HepG2 (cell line): ENCODE measurements around the gene LIME1. TPM values are rescaled to one million over a fixed set of nuclear protein-coding genes. Genes with fewer than 3 reads are reported as not detected.

Experiments
- ATAC-seq: fragments of 200-7000 bp; cut with Tn5 transposase; 3 replicates; pipeline ENCODE4 v1.9.1; 2020; ENCODE audit warnings: mild to moderate bottlenecking, moderate library complexity
- BruUV-seq: library from RNA; stranded (reverse); fragments of 400-500 nt; replicated peaks from 2 replicates; lab custom pipeline; 2021; lab: Mats Ljungman, UMichigan
- CTCF ChIA-PET: fragments of 300-600 bp; formaldehyde crosslinking; extraction: SDS; loops from one replicate; lab custom pipeline; 2021; ENCODE audit warnings: low total read pairs, inconsistent platforms, low intra/inter-chr PET ratio; lab: Yijun Ruan, JAX
- POLR2A ChIA-PET: fragments of 350-600 bp; sonication (Branson Sonifier 250); formaldehyde crosslinking; loops from one replicate; lab custom pipeline; 2020; ENCODE audit warnings: antibody characterized with exemption, inconsistent platforms; lab: Yijun Ruan, JAX
- DNase-seq: peaks from one replicate; pipeline ENCODE4 v3.0.0-alpha.2; 2015; ENCODE audit warnings: low spot score
- FAIRE-seq: peaks from 3 replicates; lab custom pipeline; 2011; peaks lifted over from hg19 to GRCh38; lab: Jason Lieb, UNC
- H2AFZ ChIP-seq: one replicate; pipeline ENCODE4 v1.6.1; 2011; ENCODE audit warnings: low read length, inconsistent platforms
- H3K27ac ChIP-seq: fragments of 300-600 bp; 3 replicates; pipeline ENCODE4 v1.8.0; 2011; ENCODE audit warnings: mixed run types, mild to moderate bottlenecking, mixed read lengths, low read length, inconsistent platforms; ENCODE audit not compliant: insufficient read depth; ENCODE audit errors: extremely low read length
- H3K27me3 ChIP-seq, 2 experiments: fragments of 200-600 bp in 1 of 2; 2 replicates in 1 of 2; 3 replicates in 1 of 2; pipeline versions ENCODE4 v1.6.0 to v1.8.0; 2011; ENCODE audit warnings: low read length in 2 of 2, mild to moderate bottlenecking in 2 of 2, moderate library complexity in 2 of 2, inconsistent platforms in 1 of 2; ENCODE audit not compliant: insufficient read depth in 2 of 2, control insufficient read depth in 1 of 2
- H3K36me3 ChIP-seq, 2 experiments: fragments of 200-600 bp in 1 of 2; replicated peaks in 1 of 2; 2 replicates in 1 of 2; 3 replicates in 1 of 2; pipeline versions ENCODE4 v1.5.1 to v1.8.0; 2011; ENCODE audit warnings: low read length in 2 of 2, inconsistent platforms in 1 of 2; ENCODE audit not compliant: insufficient read depth in 2 of 2, control insufficient read depth in 1 of 2
- H3K4me1 ChIP-seq: 2 replicates; pipeline ENCODE4 v1.5.1; 2012; ENCODE audit warnings: low read length, inconsistent platforms; ENCODE audit not compliant: insufficient read depth
- H3K4me2 ChIP-seq: 2 replicates; pipeline ENCODE4 v1.6.0; 2011; ENCODE audit warnings: low read depth, low read length, inconsistent platforms
- H3K4me3 ChIP-seq, 3 experiments: fragments of 200-600 bp in 1 of 3; sonication (generic), shearing (Covaris generic) in 1 of 3; replicated peaks in 1 of 3; 2 replicates each; pipeline ENCODE4 v1.5.1; 2011 to 2016; ENCODE audit warnings: low read length in 3 of 3, inconsistent platforms in 2 of 3, low read depth in 2 of 3, mild to moderate bottlenecking in 2 of 3, control low read depth in 1 of 3, mixed read lengths in 1 of 3; ENCODE audit not compliant: insufficient read depth in 1 of 3
- H3K79me2 ChIP-seq: one replicate; pipeline ENCODE4 v1.6.1; 2011; ENCODE audit warnings: low read length, inconsistent platforms; ENCODE audit not compliant: insufficient read depth
- H3K9ac ChIP-seq: 2 replicates; pipeline ENCODE4 v1.6.0; 2011; ENCODE audit warnings: mild to moderate bottlenecking, low read depth, low read length, inconsistent platforms; ENCODE audit not compliant: insufficient read depth
- H3K9me3 ChIP-seq: 2 replicates; pipeline ENCODE4 v1.5.1; 2012; ENCODE audit warnings: mild to moderate bottlenecking, low read length
- H4K20me1 ChIP-seq: 2 replicates; pipeline ENCODE4 v1.6.0; 2011; ENCODE audit warnings: inconsistent platforms, mild to moderate bottlenecking, low read length, moderate library complexity; ENCODE audit not compliant: insufficient read depth
- ETS1 ChIP-seq: sonication (generic); formaldehyde crosslinking; IDR thresholded peaks from 2 replicates; pipeline ENCODE4 v1.4.0; 2020; ENCODE audit warnings: missing genetic modification reagents
- GATAD2A ChIP-seq: IDR thresholded peaks from 2 replicates; pipeline ENCODE4 v1.6.1; 2016
- MTERF4 ChIP-seq: sonication (generic); formaldehyde crosslinking; IDR thresholded peaks from 2 replicates; pipeline ENCODE4 v1.8.0; 2023; ENCODE audit warnings: mild to moderate bottlenecking, missing genetic modification reagents
- POGK ChIP-seq: sonication (generic); formaldehyde crosslinking; conservative IDR thresholded peaks from 2 replicates; pipeline ENCODE4 v1.8.0; 2022; ENCODE audit warnings: mild to moderate bottlenecking, moderate library complexity, missing genetic modification reagents
- RBM39 ChIP-seq: fragments of 200-400 bp; formaldehyde crosslinking; IDR thresholded peaks from one replicate; pipeline ENCODE4 v1.6.1; 2018; ENCODE audit warnings: antibody characterized with exemption, mild to moderate bottlenecking, low read depth, low read length; ENCODE audit not compliant: poor library complexity, severe bottlenecking
- U2AF1 ChIP-seq: fragments of 200-400 bp; formaldehyde crosslinking; optimal IDR thresholded peaks from 2 replicates; pipeline ENCODE3; 2017; ENCODE audit warnings: mild to moderate bottlenecking, low read depth, low read length
- ZNF343 ChIP-seq: sonication (generic); formaldehyde crosslinking; IDR thresholded peaks from 2 replicates; pipeline ENCODE4 v1.4.0; 2020; ENCODE audit warnings: mild to moderate bottlenecking, missing genetic modification reagents
- ZNF609 ChIP-seq: sonication (generic); formaldehyde crosslinking; IDR thresholded peaks from 2 replicates; pipeline ENCODE4 v1.4.0; 2020; ENCODE audit warnings: mild to moderate bottlenecking, missing genetic modification reagents, borderline replicate concordance
- ZNF614 ChIP-seq: IDR thresholded peaks from 2 replicates; pipeline ENCODE4 v1.6.1; 2018; ENCODE audit warnings: missing biosample characterization, missing genetic modification reagents, inconsistent platforms, borderline replicate concordance
- ZNF776 ChIP-seq: sonication (generic); formaldehyde crosslinking; IDR thresholded peaks from 2 replicates; pipeline ENCODE4 v1.4.0; 2020; ENCODE audit warnings: mild to moderate bottlenecking, missing genetic modification reagents
- ZSCAN5A ChIP-seq: sonication (generic); formaldehyde crosslinking; IDR thresholded peaks from 2 replicates; pipeline ENCODE4 v1.8.0; 2022; ENCODE audit warnings: mild to moderate bottlenecking, missing genetic modification reagents, borderline replicate concordance
- WGBS: methylation state at CpG from one replicate; pipeline ENCODE4 v1.1.6; 2017; ENCODE audit warnings: low lambda C conversion rate; 5-methylcytosine and 5-hydroxymethylcytosine counted together
- in situ Hi-C: cut with HindIII; loops from 2 replicates; pipeline ENCODE4 v1.10.0; 2017; ENCODE audit warnings: low pct_unique_long_range_greater_than_20kb; ENCODE audit not compliant: extremely low pct_ligation_motif_present
- intact Hi-C: fragments of 100-400 bp; cut with micrococcal nuclease; formaldehyde crosslinking; loops from one replicate; pipeline ENCODE4 v1.10.0; 2022; ENCODE audit not compliant: unreplicated experiment
- polyA plus RNA-seq, 8 experiments: library from polyadenylated mRNA; depleted of rRNA in 3 of 8; stranded (reverse) in 7 of 8; unstranded in 1 of 8; fragments of >200 nt; fragmentation: Illumina TruSeq in 4 of 8; extraction: Trizol in 4 of 8; gene quantifications; 2 replicates each; pipeline versions ENCODE4 v1.2.1 to v1.2.3, GENCODE V29; 2011 to 2016; ENCODE audit warnings: low read depth in 4 of 8, missing spikeins in 1 of 8, mixed read lengths in 1 of 8; ENCODE audit not compliant: insufficient read depth in 1 of 8
- total RNA-seq, 5 experiments: library from RNA; depleted of rRNA; stranded (reverse); fragments of >200 nt; fragmentation: Illumina TruSeq; extraction: Trizol; gene quantifications; 2 replicates each; pipeline ENCODE4 v1.2.3, GENCODE V29; 2016; ENCODE audit warnings: low read depth in 1 of 5

LIME1 gene
- total and polyA plus RNA-seq, 2 of the 13 experiments (the other 11 are each of a cell fraction or from before 2014, with no cell fraction given), result 13.0 to 61.5 TPM

- DNase-seq, result peak; percentile 77
- peak; percentile 93 for FAIRE-seq
- under 1% methylated on average over 39 of the region's 56 CpGs for WGBS
- ATAC-seq, result peak; percentile 71
- ChIA-PET POLR2A (interaction anchor here (0.6 to 12.4 kb wide), 22 partner anchors 9 to 348 kb away, joined by 3 to 190 read pairs (median 7); partner anchors contain the start of genes GMEB2, LIME1, PRPF6 and RTEL1), CTCF (interaction anchor here (1.1 to 3.2 kb wide), 6 partner anchors 31 to 267 kb away, joined by 4 to 15 read pairs (median 6); partner anchors contain the start of genes LIME1 and TPD52L2)
- H3K27ac ChIP-seq, result peak overlapping the region; percentile 81
- H3K4me3 ChIP-seq, result peak overlapping the region; percentile 79 to 99 (median 99)
- peak overlapping the region; percentile 97 for H3K9ac ChIP-seq
- in situ Hi-C loops (loop anchor here (5.0 to 10.0 kb wide), 3 partner anchors 35 to 150 kb away; no protein-coding TSS in a partner anchor), intact Hi-C loops (loop anchor here (1.0 to 2.0 kb wide), 3 partner anchors 34 to 158 kb away; partner anchors contain the start of gene TPD52L2)
- peak overlapping the region; percentile 96 for H3K4me2 ChIP-seq
- BruUV-seq, result no TSS peak
- no peaks in the 10 kb centered on the region for H3K9me3 ChIP-seq
- peaks cover 25 to 58% of the 10 kb centered on the region in 2 experiments for H3K36me3 ChIP-seq
- no peaks in the 10 kb centered on the region; a peak in 1 of 5 replicates for H3K27me3 ChIP-seq
- peaks cover 10% of the 10 kb centered on the region; the same call in 1 of the 2 replicates for H4K20me1 ChIP-seq
- no peak overlapping the region for H2AFZ ChIP-seq
- peaks cover 36% of the 10 kb centered on the region for H3K4me1 ChIP-seq
- peaks cover 58% of the 10 kb centered on the region for H3K79me2 ChIP-seq
- peak; percentile 81; the same call in 1 of the 2 replicates for TF ChIP-seq ZNF614 (CRISPR knock-in tag)
- peak; percentile 81 for TF ChIP-seq RBM39
- peak; percentile 76 for TF ChIP-seq GATAD2A (CRISPR knock-in tag)
- 0 out of 2 replicates have a peak, but pooled peaks have one; percentile 34 for TF ChIP-seq ZNF776 (CRISPR knock-in tag)
- peak; percentile 81; the same call in 1 of the 2 replicates for TF ChIP-seq MTERF4
- TF ChIP-seq ZNF609 (CRISPR knock-in tag), result peak; percentile 41; the same call in 1 of the 2 replicates
- no peak for TF ChIP-seq POGK (CRISPR knock-in tag)
- TF ChIP-seq ZSCAN5A (CRISPR knock-in tag), result no peak; the same call in 1 of the 2 replicates
- peak; percentile 42 for TF ChIP-seq U2AF1
- TF ChIP-seq ZNF343 (CRISPR knock-in tag), result no peak
- TF ChIP-seq ETS1 (CRISPR knock-in tag), result no peak
These were observed 29.5 kb upstream of the LIME1 start for GRCh38 chr20:63706852-63707557.
